Parathyroid adenoma (tissue), 2 donors: Measurements from ENCODE around the gene HK3.

Experiments
- H2AFZ ChIP-seq: fragments of 300-600 bp; sonication (generic); one replicate; pipeline ENCODE4 v1.7.0; 2017; ENCODE audit warnings: antibody characterized with exemption, mild to moderate bottlenecking
- H3K27ac ChIP-seq: fragments of 300-600 bp; sonication (generic); one replicate; pipeline ENCODE4 v1.7.0; 2017
- H3K27me3 ChIP-seq: fragments of 300-600 bp; sonication (generic); one replicate; pipeline ENCODE4 v1.7.0; 2017; ENCODE audit warnings: low read length; ENCODE audit not compliant: control insufficient read depth, insufficient read depth
- H3K36me3 ChIP-seq: fragments of 300-600 bp; sonication (generic); one replicate; pipeline ENCODE4 v1.7.0; 2017; ENCODE audit warnings: low read length; ENCODE audit not compliant: control insufficient read depth, insufficient read depth
- H3K4me1 ChIP-seq: fragments of 300-600 bp; sonication (generic); one replicate; pipeline ENCODE4 v1.7.0; 2017; ENCODE audit warnings: control low read depth
- H3K4me2 ChIP-seq: fragments of 300-600 bp; sonication (generic); one replicate; pipeline ENCODE4 v1.7.0; 2017; ENCODE audit warnings: low read length
- H3K4me3 ChIP-seq: fragments of 300-600 bp; sonication (generic); one replicate; pipeline ENCODE4 v1.7.0; 2017; ENCODE audit warnings: low read depth, low read length
- H3K79me2 ChIP-seq: fragments of 300-600 bp; sonication (generic); one replicate; pipeline ENCODE4 v1.7.0; 2017; ENCODE audit warnings: control low read depth
- H3K9ac ChIP-seq: fragments of 300-600 bp; sonication (generic); one replicate; pipeline ENCODE4 v1.7.0; 2017; ENCODE audit warnings: mild to moderate bottlenecking
- H3K9me3 ChIP-seq: fragments of 300-600 bp; sonication (generic); one replicate; pipeline ENCODE4 v1.7.0; 2017; ENCODE audit warnings: low read length; ENCODE audit not compliant: control insufficient read depth
- TF ChIP-seq, protein P1 (sequence below): fragments of 300-600 bp; sonication (generic); IDR thresholded peaks from one replicate; pipeline ENCODE4 v1.7.0; 2017; ENCODE audit warnings: antibody characterized with exemption, mild to moderate bottlenecking
- donor health status: primary hyperparathyroidism.

The HK3 gene

DNA sequence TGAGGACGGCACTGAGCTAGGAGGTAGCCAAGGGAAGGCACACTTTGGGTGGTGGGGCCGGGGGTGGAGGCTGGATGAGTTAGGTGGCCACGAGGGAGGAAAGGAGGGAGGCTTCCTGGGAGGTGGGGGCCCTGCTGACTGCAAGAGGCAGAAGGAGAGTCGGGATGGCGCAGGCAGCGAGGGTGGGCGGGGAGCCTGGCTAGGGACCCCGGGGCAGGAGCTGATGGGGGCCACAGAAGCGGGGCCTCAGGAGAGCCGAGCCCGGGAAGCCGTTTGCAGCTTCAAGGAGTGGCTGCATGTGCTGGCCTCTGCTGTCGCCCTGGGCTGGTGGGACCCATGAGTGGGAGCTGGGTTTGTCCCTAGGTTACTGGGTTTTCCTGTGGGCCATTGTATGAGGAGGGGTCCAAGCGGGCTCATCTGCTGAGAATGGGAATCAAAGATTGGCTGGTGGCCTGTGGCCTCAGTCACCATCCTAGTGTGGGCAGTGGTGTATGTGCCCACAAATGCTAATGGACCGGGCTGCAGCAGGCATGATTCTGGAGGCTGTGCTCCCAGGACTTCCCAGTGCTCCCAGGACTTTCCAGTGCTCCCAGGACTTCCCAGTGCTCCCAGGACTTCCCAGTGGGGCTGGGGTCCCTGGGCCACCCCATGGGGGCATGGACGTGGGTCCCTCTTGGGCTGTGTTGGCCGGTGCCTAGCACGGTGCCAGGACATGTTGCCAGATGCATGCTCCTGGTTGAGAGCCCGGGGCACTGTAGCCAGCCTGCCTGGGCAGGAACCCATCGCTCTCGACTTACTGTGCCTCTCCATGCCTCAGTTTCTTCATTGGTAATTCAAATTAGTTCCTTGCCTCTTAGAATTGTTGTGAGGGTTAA is 48.5 kb downstream of the HK3 start:
- peaks cover 9% of the 10 kb centered on the region for H3K27me3 ChIP-seq
- peaks cover 32% of the 10 kb centered on the region for H3K4me1 ChIP-seq
- no peak overlapping the region for H3K4me2 ChIP-seq
- no peaks in the 10 kb centered on the region for H3K9me3 ChIP-seq
- no peak overlapping the region for H2AFZ ChIP-seq
- no peak overlapping the region for H3K27ac ChIP-seq
- H3K36me3 ChIP-seq: no peaks in the 10 kb centered on the region
- H3K79me2 ChIP-seq: peaks cover 2% of the 10 kb centered on the region
- no peak overlapping the region for H3K4me3 ChIP-seq
- TF ChIP-seq, protein P1, sequence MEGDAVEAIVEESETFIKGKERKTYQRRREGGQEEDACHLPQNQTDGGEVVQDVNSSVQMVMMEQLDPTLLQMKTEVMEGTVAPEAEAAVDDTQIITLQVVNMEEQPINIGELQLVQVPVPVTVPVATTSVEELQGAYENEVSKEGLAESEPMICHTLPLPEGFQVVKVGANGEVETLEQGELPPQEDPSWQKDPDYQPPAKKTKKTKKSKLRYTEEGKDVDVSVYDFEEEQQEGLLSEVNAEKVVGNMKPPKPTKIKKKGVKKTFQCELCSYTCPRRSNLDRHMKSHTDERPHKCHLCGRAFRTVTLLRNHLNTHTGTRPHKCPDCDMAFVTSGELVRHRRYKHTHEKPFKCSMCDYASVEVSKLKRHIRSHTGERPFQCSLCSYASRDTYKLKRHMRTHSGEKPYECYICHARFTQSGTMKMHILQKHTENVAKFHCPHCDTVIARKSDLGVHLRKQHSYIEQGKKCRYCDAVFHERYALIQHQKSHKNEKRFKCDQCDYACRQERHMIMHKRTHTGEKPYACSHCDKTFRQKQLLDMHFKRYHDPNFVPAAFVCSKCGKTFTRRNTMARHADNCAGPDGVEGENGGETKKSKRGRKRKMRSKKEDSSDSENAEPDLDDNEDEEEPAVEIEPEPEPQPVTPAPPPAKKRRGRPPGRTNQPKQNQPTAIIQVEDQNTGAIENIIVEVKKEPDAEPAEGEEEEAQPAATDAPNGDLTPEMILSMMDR: no peak
- H3K9ac ChIP-seq: no peak overlapping the region

DNA sequence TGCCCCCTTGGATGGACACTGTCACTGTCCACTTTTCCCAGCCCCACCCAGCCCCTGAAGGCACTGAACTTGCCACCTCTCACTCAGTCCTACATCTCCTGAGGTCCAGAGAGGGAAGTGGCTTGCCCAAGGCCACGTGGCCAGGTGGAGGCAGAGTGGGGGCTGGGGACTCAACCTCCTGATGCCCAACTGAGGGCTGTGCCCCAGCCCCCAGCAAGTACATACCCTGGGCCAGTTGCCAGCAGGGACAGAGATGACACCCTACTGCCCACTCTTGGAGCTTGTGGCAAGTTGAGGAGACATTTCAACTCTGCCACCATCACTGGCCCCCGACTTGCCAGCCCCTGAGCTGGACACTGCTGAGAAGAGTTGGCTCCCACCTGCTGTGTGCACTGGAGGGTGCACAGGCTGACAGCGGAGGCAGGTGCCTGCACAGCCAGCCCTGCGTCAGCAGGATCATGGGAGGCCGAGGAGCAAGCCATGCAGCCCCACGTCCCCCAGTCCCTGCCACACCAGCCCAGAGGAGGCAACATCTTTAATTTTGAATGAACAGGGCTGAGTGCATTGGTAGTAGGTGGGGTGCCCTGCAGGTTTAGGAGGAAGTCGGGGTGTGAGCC is 49.4 kb downstream of the HK3 start:
- Histone ChIP-seq H3K27ac (no peak overlapping the region), H3K4me1 (peaks cover 41% of the 10 kb centered on the region), H3K27me3 (peaks cover 9% of the 10 kb centered on the region), H3K4me2 (no peak overlapping the region), H3K79me2 (peaks cover 2% of the 10 kb centered on the region), H3K9me3 (no peaks in the 10 kb centered on the region), H3K4me3 (no peak overlapping the region), H3K36me3 (no peaks in the 10 kb centered on the region), H3K9ac (no peak overlapping the region), H2AFZ (no peak overlapping the region)
- TF ChIP-seq, protein P1: no peak

DNA sequence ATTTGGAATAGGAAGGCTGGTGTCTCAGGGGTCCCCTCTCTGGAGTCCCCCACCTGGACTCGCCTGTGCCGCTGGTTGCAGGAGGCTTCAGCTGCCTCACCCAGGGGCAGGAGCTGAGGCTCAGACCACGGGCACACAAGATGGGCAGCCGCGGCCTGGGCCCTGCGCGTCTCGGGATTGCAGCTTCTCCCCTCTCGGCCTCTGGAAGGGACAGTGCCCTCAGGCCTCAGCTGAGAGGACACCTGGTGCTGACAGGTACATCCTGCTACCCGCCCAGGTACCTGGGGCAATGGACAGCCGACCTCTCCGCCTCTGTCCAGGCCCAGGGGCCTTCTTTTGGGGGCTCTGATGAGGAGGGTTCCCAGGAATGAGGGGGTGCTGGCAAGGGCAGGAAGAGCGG is 50.5 kb downstream of the HK3 start:
- TF ChIP-seq, protein P1: no peak
- Histone ChIP-seq H3K4me1 (peaks cover 49% of the 10 kb centered on the region), H3K4me2 (no peak overlapping the region), H3K79me2 (peaks cover 2% of the 10 kb centered on the region), H3K27ac (no peak overlapping the region), H3K9me3 (no peaks in the 10 kb centered on the region), H3K9ac (no peak overlapping the region), H3K27me3 (peaks cover 9% of the 10 kb centered on the region), H3K4me3 (no peak overlapping the region), H2AFZ (no peak overlapping the region), H3K36me3 (no peaks in the 10 kb centered on the region)

DNA sequence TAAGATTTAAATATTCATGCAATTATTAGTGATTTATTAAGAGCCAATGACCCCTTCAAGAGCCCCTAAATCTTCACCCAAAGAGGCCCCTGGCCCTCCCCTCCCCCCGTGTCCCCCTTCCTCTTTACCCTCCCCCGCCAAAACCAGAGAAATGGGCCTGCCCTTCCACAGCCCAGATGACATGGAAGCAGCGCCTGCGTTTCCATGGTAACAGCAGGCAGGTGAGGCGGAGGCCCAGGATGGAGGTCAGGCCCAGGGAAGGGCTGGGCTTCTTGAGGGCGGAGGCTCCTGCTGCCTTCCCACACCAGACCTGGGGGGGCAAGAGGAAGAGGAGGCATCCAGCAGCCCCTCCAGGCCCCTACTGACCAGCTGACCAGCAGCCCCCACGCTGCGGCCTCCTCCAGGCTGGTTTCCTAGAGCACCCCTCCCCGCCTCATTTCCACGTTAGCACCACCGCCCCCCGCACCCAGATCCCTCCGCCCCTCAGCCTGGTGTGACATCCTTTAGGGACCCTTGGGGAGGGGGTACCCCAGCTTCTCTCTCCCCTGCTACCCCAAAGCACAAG is 51.3 kb downstream of the HK3 start:
- Histone ChIP-seq H3K4me2 (no peak overlapping the region), H3K9ac (no peak overlapping the region)

More for the DNA sequence above, 51.3 kb downstream of the HK3 start:
- H3K9me3 ChIP-seq: no peaks in the 10 kb centered on the region
- no peaks in the 10 kb centered on the region for H3K36me3 ChIP-seq
- TF ChIP-seq, protein P1: no peak
- peaks cover 2% of the 10 kb centered on the region for H3K79me2 ChIP-seq
- H2AFZ ChIP-seq: no peak overlapping the region
- H3K4me3 ChIP-seq: no peak overlapping the region
- no peak overlapping the region for H3K27ac ChIP-seq
- peaks cover 9% of the 10 kb centered on the region for H3K27me3 ChIP-seq
- H3K4me1 ChIP-seq: peaks cover 44% of the 10 kb centered on the region
